GM18499 (cell line): ENCODE results near the gene CNOT11.
"Not testable (repeated sequence)": the region's sequence is repeated elsewhere in the genome, so short reads cannot be mapped to it uniquely, and the experiment has no call there.

Source experiments
- ATAC-seq: cut with Tn5 transposase; IDR thresholded peaks from one replicate; pipeline ENCODE4 v1.9.1; 2021; ENCODE audit warnings: moderate number of reproducible peaks; ENCODE audit not compliant: insufficient read depth, unreplicated experiment

CNOT11 gene

GRCh38 chr2:101305492-101306078, 52.9 kb downstream of the CNOT11 start:
- ATAC-seq = no peak

GRCh38 chr2:101306410-101306809, 53.7 kb downstream of the CNOT11 start:
- ATAC-seq = peak; percentile 4

- no peak for ATAC-seq
Observed at GRCh38 chr2:101307503-101307902, 54.8 kb downstream of the CNOT11 start.

GRCh38 chr2:101307950-101308431, 55.3 kb downstream of the CNOT11 start:
- ATAC-seq = no peak

- ATAC-seq = peak; percentile 29
Observed at GRCh38 chr2:101308432-101309210, 55.9 kb downstream of the CNOT11 start, which contains the start of gene RNF149. TSS of gene RNF149 (minus strand) at chr2:101308701. CDS start at chr2:101308588, 113 bp downstream.

DNA sequence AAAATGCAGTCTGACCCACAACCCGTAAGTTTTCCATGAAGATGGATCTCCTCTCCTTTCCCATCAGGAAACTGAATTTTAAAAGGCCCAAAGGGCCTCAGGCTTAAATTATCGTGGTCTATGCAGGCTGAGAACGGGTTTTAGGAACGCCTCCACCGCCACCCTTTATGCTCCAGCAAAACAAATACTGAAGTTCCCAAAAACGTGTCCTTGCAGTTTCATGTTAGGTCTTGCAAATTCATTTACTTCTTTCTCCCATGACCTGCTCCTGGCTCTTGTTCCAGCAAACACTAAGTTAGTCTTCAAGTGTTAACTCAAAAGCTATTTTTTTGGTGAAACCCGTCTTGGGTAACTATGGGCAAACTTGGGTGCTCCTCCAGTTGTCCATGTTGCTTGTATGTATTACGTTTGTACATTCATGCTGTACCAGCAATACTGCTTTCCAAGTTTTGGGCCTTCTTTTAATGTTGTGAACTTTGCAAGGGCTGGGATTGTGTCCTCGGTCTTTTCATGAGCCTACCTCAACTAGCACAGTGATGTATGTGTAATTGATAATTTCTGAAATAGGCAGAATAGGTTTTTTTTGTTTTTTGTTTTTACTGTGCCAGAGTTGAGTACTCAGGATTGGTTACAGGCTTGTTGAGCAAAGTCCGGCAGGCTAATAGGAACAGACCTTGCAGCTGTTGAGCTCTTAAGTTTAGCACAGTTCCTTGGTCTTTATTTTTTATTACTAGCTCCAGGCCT, 57.6 kb downstream of the CNOT11 start:
- ATAC-seq = no peak

GRCh38 chr2:101310834-101311695, 58.4 kb downstream of the CNOT11 start:
- ATAC-seq = no peak

- ATAC-seq = no peak
Observed at GRCh38 chr2:101311696-101312017, 59.0 kb downstream of the CNOT11 start.

GRCh38 chr2:101316568-101316967, 63.9 kb downstream of the CNOT11 start:
- not testable (repeated sequence) for ATAC-seq
